Panc1 (cell line): ENCODE results near the gene STAC.

Experiments
- CTCF ChIP-seq: fragments of 450-650 bp; IDR thresholded peaks from 2 replicates; pipeline ENCODE4 v1.5.1; 2017; ENCODE audit warnings: mild to moderate bottlenecking
- TCF7L2 ChIP-seq: IDR thresholded peaks from 2 replicates; pipeline ENCODE4 v1.6.1; 2011; ENCODE audit warnings: mild to moderate bottlenecking, low read depth, low read length, inconsistent platforms
- TF ChIP-seq, protein P1 (sequence below), 2 experiments: IDR thresholded peaks; 2 replicates each; pipeline ENCODE4 v1.6.1; 2011 to 2012; ENCODE audit warnings: low read depth in 2 of 2, control low read depth in 1 of 2, low read length in 1 of 2, mild to moderate bottlenecking in 1 of 2, moderate library complexity in 1 of 2; ENCODE audit not compliant: insufficient read depth in 1 of 2

- TF ChIP-seq CTCF (no peak), TCF7L2 (no peak)
- TF ChIP-seq, protein P1, sequence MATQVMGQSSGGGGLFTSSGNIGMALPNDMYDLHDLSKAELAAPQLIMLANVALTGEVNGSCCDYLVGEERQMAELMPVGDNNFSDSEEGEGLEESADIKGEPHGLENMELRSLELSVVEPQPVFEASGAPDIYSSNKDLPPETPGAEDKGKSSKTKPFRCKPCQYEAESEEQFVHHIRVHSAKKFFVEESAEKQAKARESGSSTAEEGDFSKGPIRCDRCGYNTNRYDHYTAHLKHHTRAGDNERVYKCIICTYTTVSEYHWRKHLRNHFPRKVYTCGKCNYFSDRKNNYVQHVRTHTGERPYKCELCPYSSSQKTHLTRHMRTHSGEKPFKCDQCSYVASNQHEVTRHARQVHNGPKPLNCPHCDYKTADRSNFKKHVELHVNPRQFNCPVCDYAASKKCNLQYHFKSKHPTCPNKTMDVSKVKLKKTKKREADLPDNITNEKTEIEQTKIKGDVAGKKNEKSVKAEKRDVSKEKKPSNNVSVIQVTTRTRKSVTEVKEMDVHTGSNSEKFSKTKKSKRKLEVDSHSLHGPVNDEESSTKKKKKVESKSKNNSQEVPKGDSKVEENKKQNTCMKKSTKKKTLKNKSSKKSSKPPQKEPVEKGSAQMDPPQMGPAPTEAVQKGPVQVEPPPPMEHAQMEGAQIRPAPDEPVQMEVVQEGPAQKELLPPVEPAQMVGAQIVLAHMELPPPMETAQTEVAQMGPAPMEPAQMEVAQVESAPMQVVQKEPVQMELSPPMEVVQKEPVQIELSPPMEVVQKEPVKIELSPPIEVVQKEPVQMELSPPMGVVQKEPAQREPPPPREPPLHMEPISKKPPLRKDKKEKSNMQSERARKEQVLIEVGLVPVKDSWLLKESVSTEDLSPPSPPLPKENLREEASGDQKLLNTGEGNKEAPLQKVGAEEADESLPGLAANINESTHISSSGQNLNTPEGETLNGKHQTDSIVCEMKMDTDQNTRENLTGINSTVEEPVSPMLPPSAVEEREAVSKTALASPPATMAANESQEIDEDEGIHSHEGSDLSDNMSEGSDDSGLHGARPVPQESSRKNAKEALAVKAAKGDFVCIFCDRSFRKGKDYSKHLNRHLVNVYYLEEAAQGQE (IDR thresholded peaks at IDR 0.05; ENCODE audit: insufficient read depth in 1 of 2, low read depth in 2 of 2, low read length in 1 of 2) = no peak
These were observed 102.6 kb downstream of the STAC start for GRCh38 chr3:36482880-36483279.
